Suprapubic skin (tissue), 3 donors: ENCODE data around the gene EPHA6.

ENCODE experiments used
- CTCF ChIP-seq, 2 donors: fragments of 200-600 bp in 1 of 2; fragments of 450-650 bp in 1 of 2; sonication (generic) in 1 of 2; IDR thresholded peaks; one replicate each; pipeline ENCODE4 v1.5.1; 2016 to 2019; ENCODE audit warnings: antibody characterized with exemption in 2 of 2, mild to moderate bottlenecking in 1 of 2, moderate library complexity in 1 of 2
- EP300 ChIP-seq: sonication (generic); formaldehyde crosslinking; IDR thresholded peaks from one replicate; pipeline ENCODE4 v1.6.1; 2017; ENCODE audit warnings: antibody characterized with exemption

DNA sequence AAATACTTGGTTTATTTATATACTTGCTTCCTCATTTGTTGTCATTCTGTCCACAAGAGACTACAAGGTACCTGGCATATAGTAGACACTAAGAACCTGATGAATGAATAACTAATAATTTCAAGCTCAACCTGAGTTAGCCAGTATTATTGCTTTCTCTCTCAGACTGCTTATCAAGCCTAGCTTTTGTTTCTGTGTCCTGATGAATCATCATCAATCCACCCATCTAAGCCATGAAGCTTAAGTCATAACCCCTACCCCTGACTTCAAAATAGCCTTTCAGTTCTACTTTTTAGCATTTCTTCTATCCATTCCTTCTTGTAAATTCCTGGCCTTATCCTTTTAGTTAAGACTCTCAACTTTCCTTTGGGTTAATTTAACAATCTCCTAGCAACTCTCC lies 420.8 kb downstream of the EPHA6 start:
- TF ChIP-seq EP300 (no peak), CTCF (IDR thresholded peaks at IDR 0.05) (no peak)
